IMR-90 (cell line): ENCODE results near the gene POLR1E. TPM values are rescaled to one million over a fixed set of nuclear protein-coding genes. Genes with fewer than 3 reads are reported as not detected.

Experiments
- ATAC-seq: fragments of 200-7000 bp; cut with Tn5 transposase; 2 replicates; pipeline ENCODE4 v1.9.1; 2020; ENCODE audit warnings: low read depth, mild to moderate bottlenecking, moderate library complexity
- BruUV-seq: library from RNA; stranded (reverse); fragments of 400-500 nt; replicated peaks from 2 replicates; lab custom pipeline; 2021; lab: Mats Ljungman, UMichigan
- CTCF ChIA-PET: fragments of 300-600 bp; formaldehyde crosslinking; extraction: SDS; loops from one replicate; lab custom pipeline; 2021; ENCODE audit warnings: antibody characterized with exemption; lab: Yijun Ruan, JAX
- POLR2A ChIA-PET: fragments of 300-600 bp; sonication (Branson Sonifier 250); formaldehyde crosslinking; loops from one replicate; lab custom pipeline; 2022; ENCODE audit warnings: antibody characterized with exemption; ENCODE audit not compliant: unreplicated experiment; lab: Charles Lee
- DNase-seq: peaks from one replicate; pipeline ENCODE4 v3.0.0; 2013
- H2AFZ ChIP-seq: replicated peaks from 2 replicates; pipeline ENCODE3; 2013; ENCODE audit warnings: low read length, mild to moderate bottlenecking; ENCODE audit not compliant: poor library complexity
- H2AK5ac ChIP-seq: 2 replicates; pipeline ENCODE4 v1.6.1; 2013; ENCODE audit warnings: low read depth, low read length, inconsistent platforms
- H2AK9ac ChIP-seq: replicated peaks from 2 replicates; pipeline ENCODE3; 2013; ENCODE audit warnings: mild to moderate bottlenecking, low read depth, low read length, moderate library complexity; ENCODE audit not compliant: poor library complexity
- H2BK120ac ChIP-seq: 2 replicates; pipeline ENCODE4 v1.6.1; 2013; ENCODE audit warnings: low read depth, low read length, inconsistent platforms
- H2BK15ac ChIP-seq: 3 replicates; pipeline ENCODE4 v1.6.1; 2013; ENCODE audit warnings: low read depth, low read length, inconsistent platforms
- H2BK20ac ChIP-seq: 2 replicates; pipeline ENCODE4 v1.6.1; 2013; ENCODE audit warnings: low read depth, mild to moderate bottlenecking, inconsistent platforms, low read length, moderate library complexity
- H2BK5ac ChIP-seq: 2 replicates; pipeline ENCODE4 v1.6.1; 2013; ENCODE audit warnings: mild to moderate bottlenecking, low read depth, low read length, inconsistent platforms; ENCODE audit not compliant: poor library complexity, severe bottlenecking
- H3K14ac ChIP-seq: replicated peaks from 2 replicates; pipeline ENCODE4 v1.6.1; 2013; ENCODE audit warnings: low read depth, low read length, inconsistent platforms
- H3K18ac ChIP-seq: 2 replicates; pipeline ENCODE4 v1.6.1; 2013; ENCODE audit warnings: low read depth, low read length, control low read depth
- H3K23ac ChIP-seq: 2 replicates; pipeline ENCODE4 v1.6.1; 2013; ENCODE audit warnings: low read depth, low read length, inconsistent platforms
- H3K27ac ChIP-seq: 2 replicates; pipeline ENCODE4 v1.5.1; 2013; ENCODE audit warnings: mild to moderate bottlenecking, control low read depth, low read length; ENCODE audit not compliant: insufficient read depth
- H3K27me3 ChIP-seq: 2 replicates; pipeline ENCODE4 v1.6.1; 2013; ENCODE audit warnings: low read length; ENCODE audit not compliant: control insufficient read depth, insufficient read depth
- H3K36me3 ChIP-seq: 2 replicates; pipeline ENCODE4 v1.6.1; 2013; ENCODE audit warnings: low read length, mixed read lengths; ENCODE audit not compliant: control insufficient read depth, insufficient read depth
- H3K4ac ChIP-seq: 2 replicates; pipeline ENCODE4 v1.6.1; 2013; ENCODE audit warnings: low read depth, low read length, inconsistent platforms
- H3K4me1 ChIP-seq: 2 replicates; pipeline ENCODE4 v1.6.1; 2013; ENCODE audit warnings: low read length, mixed read lengths; ENCODE audit not compliant: control insufficient read depth, insufficient read depth
- H3K4me2 ChIP-seq: 2 replicates; pipeline ENCODE4 v1.6.1; 2013; ENCODE audit warnings: low read depth, mild to moderate bottlenecking, control low read depth, low read length, moderate library complexity
- H3K4me3 ChIP-seq: 2 replicates; pipeline ENCODE4 v1.5.1; 2013; ENCODE audit warnings: low read depth, mild to moderate bottlenecking, control low read depth, low read length, moderate library complexity; ENCODE audit not compliant: insufficient read depth
- H3K56ac ChIP-seq: 2 replicates; pipeline ENCODE4 v1.6.1; 2013; ENCODE audit warnings: low read length, inconsistent platforms; ENCODE audit not compliant: insufficient read depth; ENCODE audit errors: extremely low read depth
- H3K79me1 ChIP-seq, 2 experiments: 2 replicates each; pipeline ENCODE4 v1.6.1; 2013; ENCODE audit warnings: low read length in 2 of 2, inconsistent platforms in 1 of 2, low read depth in 1 of 2
- H3K9ac ChIP-seq: 2 replicates; pipeline ENCODE4 v1.6.1; 2013; ENCODE audit warnings: low read depth, low read length, control low read depth
- H3K9me1 ChIP-seq: 2 replicates; pipeline ENCODE4 v1.6.1; 2013; ENCODE audit warnings: low read length, inconsistent platforms; ENCODE audit not compliant: insufficient read depth
- H3K9me3 ChIP-seq: 2 replicates; pipeline ENCODE4 v1.6.1; 2013; ENCODE audit warnings: low read length; ENCODE audit not compliant: control insufficient read depth, insufficient read depth
- H4K20me1 ChIP-seq: 2 replicates; pipeline ENCODE4 v1.6.1; 2013; ENCODE audit warnings: low read length, inconsistent platforms; ENCODE audit not compliant: insufficient read depth
- H4K5ac ChIP-seq: 2 replicates; pipeline ENCODE4 v1.6.1; 2013; ENCODE audit warnings: mild to moderate bottlenecking, low read depth, low read length, control low read depth
- H4K8ac ChIP-seq, 2 experiments: 2 replicates each; pipeline ENCODE4 v1.6.1; 2013; ENCODE audit warnings: low read depth in 2 of 2, low read length in 2 of 2, control low read depth in 1 of 2, inconsistent platforms in 1 of 2
- H4K91ac ChIP-seq: 2 replicates; pipeline ENCODE4 v1.6.1; 2013; ENCODE audit warnings: low read depth, low read length, inconsistent platforms; ENCODE audit not compliant: insufficient read depth
- CEBPB ChIP-seq: IDR thresholded peaks from 2 replicates; pipeline ENCODE4 v1.6.1; 2012; ENCODE audit warnings: low read depth, low read length, improper control_type of control experiment
- CHD1 ChIP-seq: IDR thresholded peaks from 2 replicates; pipeline ENCODE4 v1.6.1; 2012; ENCODE audit warnings: low read depth, low read length, improper control_type of control experiment
- CTCF ChIP-seq: conservative IDR thresholded peaks from 2 replicates; pipeline ENCODE4 v1.5.1; 2012; ENCODE audit warnings: mild to moderate bottlenecking, low read depth, low read length, improper control_type of control experiment
- ELK1 ChIP-seq: fragments of 150-350 bp; IDR thresholded peaks from 2 replicates; pipeline ENCODE4 v1.6.1; 2016; ENCODE audit warnings: low read depth, mild to moderate bottlenecking, low read length, moderate library complexity, borderline replicate concordance
- FOS ChIP-seq: fragments of 150-350 bp; IDR thresholded peaks from 2 replicates; pipeline ENCODE4 v1.6.1; 2016; ENCODE audit warnings: low read depth, low read length
- MAFK ChIP-seq: IDR thresholded peaks from 2 replicates; pipeline ENCODE4 v1.6.1; 2012; ENCODE audit warnings: low read depth, low read length, improper control_type of control experiment
- MAZ ChIP-seq: IDR thresholded peaks from 2 replicates; pipeline ENCODE4 v1.6.1; 2012; ENCODE audit warnings: low read depth, mild to moderate bottlenecking, low read length, improper control_type of control experiment, moderate library complexity, borderline replicate concordance
- MXI1 ChIP-seq: IDR thresholded peaks from 2 replicates; pipeline ENCODE4 v1.6.1; 2012; ENCODE audit warnings: low read depth, mild to moderate bottlenecking, low read length, moderate library complexity, borderline replicate concordance
- NFE2L2 ChIP-seq: fragments of 150-350 bp; IDR thresholded peaks from 2 replicates; pipeline ENCODE4 v1.6.1; 2016; ENCODE audit warnings: low read depth, mild to moderate bottlenecking, low read length
- POLR2A ChIP-seq: IDR thresholded peaks from 2 replicates; pipeline ENCODE4 v1.6.1; 2012; ENCODE audit warnings: mild to moderate bottlenecking, low read depth, low read length
- RAD21 ChIP-seq: IDR thresholded peaks from 2 replicates; pipeline ENCODE4 v1.6.1; 2012; ENCODE audit warnings: low read length, improper control_type of control experiment
- RCOR1 ChIP-seq: IDR thresholded peaks from 2 replicates; pipeline ENCODE4 v1.6.1; 2012; ENCODE audit warnings: mild to moderate bottlenecking, low read length, improper control_type of control experiment; ENCODE audit not compliant: insufficient replicate concordance
- RFX5 ChIP-seq: IDR thresholded peaks from 2 replicates; pipeline ENCODE4 v1.8.0; 2012; ENCODE audit warnings: low read depth, mild to moderate bottlenecking, low read length, moderate library complexity
- SMC3 ChIP-seq: fragments of 150-350 bp; IDR thresholded peaks from 2 replicates; pipeline ENCODE4 v1.6.1; 2016; ENCODE audit warnings: low read depth, mild to moderate bottlenecking, antibody characterized with exemption, low read length, moderate library complexity
- WGBS, 2 experiments: methylation state at CpG; one replicate each; pipeline versions ENCODE4 v1.1.5 to v1.1.7; 2013; ENCODE audit warnings: missing lambda C conversion rate in 2 of 2; ENCODE audit not compliant: insufficient read length in 1 of 2; ENCODE audit errors: extremely low coverage in 2 of 2; 5-methylcytosine and 5-hydroxymethylcytosine counted together
- dilution Hi-C: fragments of 300-500 bp; cut with HindIII; formaldehyde crosslinking; loops from one replicate; pipeline ENCODE4 v1.14.3; 2018; ENCODE audit warnings: low sequenced_read_pairs; ENCODE audit not compliant: unreplicated experiment
- in situ Hi-C: fragments of 300-500 bp; cut with MboI; formaldehyde crosslinking; loops from 3 replicates; pipeline ENCODE4 v1.14.3; 2019; ENCODE audit warnings: low sequenced_read_pairs, inconsistent platforms, mixed read lengths
- intact Hi-C: fragments of 100-400 bp; cut with micrococcal nuclease; formaldehyde crosslinking; loops from 2 replicates; pipeline ENCODE4 v1.10.0; 2022
- polyA plus RNA-seq, 3 experiments: library from polyadenylated mRNA; depleted of rRNA; stranded (reverse); fragments of >200 nt; gene quantifications; 2 replicates each; pipeline ENCODE4 v1.2.3, GENCODE V29; 2012; ENCODE audit warnings: low replicate concordance in 1 of 3
- total RNA-seq: library from RNA; depleted of rRNA; stranded (reverse); fragments of >200 nt; gene quantifications from 2 replicates; pipeline ENCODE4 v1.2.3, GENCODE V29; 2012

The POLR1E gene
- total and polyA plus RNA-seq, 2 of the 4 experiments (the other 2 are of a cell fraction), result 48.0 to 71.9 TPM

GRCh38 chr9:37486616-37487548, 1.1 kb downstream of the POLR1E start:
- Histone ChIP-seq H3K4me2 (peak overlapping the region; percentile 83), H4K20me1 (peaks cover 7% of the 10 kb centered on the region; the same call in 1 of the 2 replicates), H3K9ac (peak overlapping the region; percentile 59), H2AK9ac (peak overlapping the region; percentile 98), H3K27ac (peak overlapping the region; percentile 76), H3K79me1 (peaks cover 16 to 33% of the 10 kb centered on the region in 2 experiments; a peak in 3 of 4 replicates), H2BK15ac (no peak overlapping the region), H3K4me3 (peak overlapping the region; percentile 77), H4K8ac (peak overlapping the region; percentile 2 to 56; a peak in 1 of 4 replicates), H3K9me1 (peaks cover 5% of the 10 kb centered on the region; the same call in 1 of the 2 replicates), H2BK20ac (no peak overlapping the region), H2BK120ac (peak overlapping the region; percentile 37), H4K5ac (no peak overlapping the region), H2AFZ (peak overlapping the region; percentile 81), H3K23ac (peak overlapping the region; percentile 72), H3K14ac (peak overlapping the region; percentile 79), H3K9me3 (no peaks in the 10 kb centered on the region), H3K18ac (no peak overlapping the region), H2AK5ac (peak overlapping the region; percentile 77), H3K4ac (peak overlapping the region; percentile 61), H2BK5ac (peak overlapping the region; percentile 29), H3K36me3 (peaks cover 6% of the 10 kb centered on the region), H3K56ac (peak overlapping the region; percentile 54), H3K4me1 (peaks cover 11% of the 10 kb centered on the region), H4K91ac (peak overlapping the region; percentile 77), H3K27me3 (no peaks in the 10 kb centered on the region)
- ChIA-PET CTCF (interaction anchor here (0.7 kb wide), 1 partner anchor 72 kb away, joined by 4 read pairs; no protein-coding TSS in a partner anchor), POLR2A (interaction anchor here (1.1 kb wide), 2 partner anchors 8 to 21 kb away, joined by 3 read pairs; no protein-coding TSS in a partner anchor)
- no TSS peak for BruUV-seq
- WGBS, 2 experiments, result 0% methylated on average over 2 of the region's 7 CpGs; no CpG with 5 or more reads in 1 of the 2 experiments
- intact Hi-C loops, result loop anchor here (10.0 kb wide), 1 partner anchor 918 kb away; no protein-coding TSS in a partner anchor
- DNase-seq (peak; percentile 98), ATAC-seq (peak; percentile 71)
- dilution Hi-C loops, result no loop called here
- in situ Hi-C loops, result loop anchor here (10.0 to 25.0 kb wide), 3 partner anchors 288 to 875 kb away; partner anchors contain the start of gene SHB
- TF ChIP-seq RCOR1 (no peak), MXI1 (peak; percentile 96), RFX5 (no peak), CTCF (no peak), NFE2L2 (no peak), POLR2A (peak; percentile 73), MAZ (no peak), RAD21 (no peak), CEBPB (peak; percentile 22; the same call in 1 of the 2 replicates), MAFK (0 out of 2 replicates have a peak, but pooled peaks have one; percentile 4), ELK1 (no peak), SMC3 (no peak), CHD1 (no peak), FOS (no peak)
